Measurements from ENCODE around the gene LPP.

LPP gene

DNA sequence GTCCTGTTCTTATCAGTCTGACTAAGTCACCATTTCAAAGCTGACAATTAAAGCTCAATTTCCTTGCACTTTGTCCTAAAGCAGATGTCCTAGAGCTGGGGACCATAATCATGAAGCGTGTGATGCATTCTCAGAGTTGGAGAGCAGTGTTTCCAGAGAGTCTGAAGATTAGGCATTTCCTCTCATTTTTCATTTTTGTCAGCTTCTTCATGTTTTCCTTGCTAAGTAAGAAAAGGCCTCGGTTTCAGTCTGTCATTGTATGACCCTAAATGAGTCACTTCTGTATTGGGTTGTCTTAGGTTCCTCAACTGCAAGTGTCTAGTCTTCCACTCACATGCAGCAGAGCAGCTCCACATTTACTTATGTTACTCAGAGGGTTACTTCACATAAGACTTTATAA, 760.6 kb downstream of the LPP start:
- Histone ChIP-seq H3K27ac (ENCODE audit: insufficient read depth, low read length, poor library complexity, severe bottlenecking) (no peak overlapping the region), H3K4me3 (ENCODE audit: insufficient read depth, low read depth, low read length, poor library complexity, severe bottlenecking) (no peak overlapping the region), H3K36me3 (ENCODE audit: control insufficient read depth, insufficient read depth, low read length) (no peaks in the 10 kb centered on the region), H3K27me3 (replicated peaks; ENCODE audit: control insufficient read depth, insufficient read depth, low read length, poor library complexity, severe bottlenecking) (no peaks in the 10 kb centered on the region), H3K9me3 (ENCODE audit: control insufficient read depth, low read length) (no peaks in the 10 kb centered on the region), H3K4me1 (ENCODE audit: control insufficient read depth, insufficient read depth, low read length, poor library complexity, severe bottlenecking) (peaks cover 7% of the 10 kb centered on the region)
- no peak for DNase-seq

DNA sequence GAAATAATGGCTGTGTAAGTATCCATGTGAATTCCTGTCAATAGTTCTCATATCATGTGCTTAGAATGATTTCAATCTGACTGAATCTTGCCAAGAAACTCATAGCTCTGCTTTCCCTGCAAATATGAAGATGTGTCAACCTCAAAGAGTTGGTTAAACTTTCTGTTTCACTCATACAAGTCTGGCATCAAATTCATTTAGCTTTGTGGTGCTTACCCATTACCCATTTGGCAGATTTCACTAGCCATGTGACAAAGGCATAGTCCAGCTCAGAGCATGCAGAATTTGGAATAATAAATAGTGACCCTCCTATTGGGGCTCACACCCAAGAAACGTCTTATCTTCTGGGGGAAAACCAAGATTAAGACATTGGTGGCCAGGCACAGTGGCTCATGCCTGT, 761.2 kb downstream of the LPP start:
- Histone ChIP-seq H3K4me3 (ENCODE audit: insufficient read depth, low read depth, low read length, poor library complexity, severe bottlenecking) (no peak overlapping the region), H3K27ac (ENCODE audit: insufficient read depth, low read length, poor library complexity, severe bottlenecking) (no peak overlapping the region), H3K36me3 (ENCODE audit: control insufficient read depth, insufficient read depth, low read length) (no peaks in the 10 kb centered on the region), H3K27me3 (replicated peaks; ENCODE audit: control insufficient read depth, insufficient read depth, low read length, poor library complexity, severe bottlenecking) (no peaks in the 10 kb centered on the region), H3K9me3 (ENCODE audit: control insufficient read depth, low read length) (no peaks in the 10 kb centered on the region), H3K4me1 (ENCODE audit: control insufficient read depth, insufficient read depth, low read length, poor library complexity, severe bottlenecking) (peaks cover 7% of the 10 kb centered on the region)
- no peak for DNase-seq

DNA sequence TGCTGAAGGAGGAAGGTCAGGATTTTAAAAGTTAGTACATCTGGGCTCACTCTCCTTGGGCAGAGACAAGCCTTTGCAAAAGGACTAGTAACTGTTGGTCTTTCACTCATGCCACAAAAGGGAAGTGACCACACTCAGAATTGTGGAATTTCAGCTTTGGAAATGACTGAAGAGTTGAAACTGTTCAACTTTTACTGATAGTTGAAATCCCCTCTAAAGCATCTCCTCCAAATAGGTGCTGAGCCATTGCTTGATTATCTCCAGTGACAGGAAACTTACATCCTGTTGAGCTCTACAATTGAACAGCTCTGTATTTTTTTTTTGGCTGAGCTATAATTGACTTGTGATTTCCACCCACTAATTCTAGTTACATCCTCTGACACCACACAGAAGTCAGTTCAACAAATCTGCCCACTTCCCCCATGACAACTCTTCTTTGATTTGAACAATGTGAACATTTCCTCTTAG, 763.0 kb downstream of the LPP start:
- no peak overlapping the region for H3K4me3 ChIP-seq (ENCODE audit: insufficient read depth, low read depth, low read length, poor library complexity, severe bottlenecking)
- no peak overlapping the region for H3K27ac ChIP-seq (ENCODE audit: insufficient read depth, low read length, poor library complexity, severe bottlenecking)
- peaks cover 7% of the 10 kb centered on the region for H3K4me1 ChIP-seq (ENCODE audit: control insufficient read depth, insufficient read depth, low read length, poor library complexity, severe bottlenecking)
- no peak for DNase-seq
- no peaks in the 10 kb centered on the region for H3K27me3 ChIP-seq (replicated peaks; ENCODE audit: control insufficient read depth, insufficient read depth, low read length, poor library complexity, severe bottlenecking)
- no peaks in the 10 kb centered on the region for H3K9me3 ChIP-seq (ENCODE audit: control insufficient read depth, low read length)
- H3K36me3 ChIP-seq (ENCODE audit: control insufficient read depth, insufficient read depth, low read length) = no peaks in the 10 kb centered on the region

DNA sequence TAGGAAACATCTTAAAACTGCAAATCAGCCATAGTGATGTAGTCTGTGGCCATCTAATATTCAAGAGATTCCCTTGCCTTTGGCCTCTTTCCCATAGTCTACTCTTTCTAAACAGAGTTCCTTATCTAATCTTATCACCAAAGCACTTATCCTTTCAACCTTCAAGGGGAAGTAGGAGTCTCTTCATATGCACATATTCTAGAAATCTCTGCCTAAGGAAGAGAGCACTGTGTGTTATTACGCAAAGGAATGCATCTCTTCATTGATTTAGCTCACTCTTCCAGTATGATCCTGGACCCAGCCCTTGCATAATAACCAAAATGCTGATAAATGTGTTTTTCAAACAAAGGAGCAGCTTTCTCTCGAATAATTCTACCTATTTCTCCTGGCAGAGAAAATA, 764.1 kb downstream of the LPP start:
- peaks cover 7% of the 10 kb centered on the region for H3K4me1 ChIP-seq (ENCODE audit: control insufficient read depth, insufficient read depth, low read length, poor library complexity, severe bottlenecking)

DNA sequence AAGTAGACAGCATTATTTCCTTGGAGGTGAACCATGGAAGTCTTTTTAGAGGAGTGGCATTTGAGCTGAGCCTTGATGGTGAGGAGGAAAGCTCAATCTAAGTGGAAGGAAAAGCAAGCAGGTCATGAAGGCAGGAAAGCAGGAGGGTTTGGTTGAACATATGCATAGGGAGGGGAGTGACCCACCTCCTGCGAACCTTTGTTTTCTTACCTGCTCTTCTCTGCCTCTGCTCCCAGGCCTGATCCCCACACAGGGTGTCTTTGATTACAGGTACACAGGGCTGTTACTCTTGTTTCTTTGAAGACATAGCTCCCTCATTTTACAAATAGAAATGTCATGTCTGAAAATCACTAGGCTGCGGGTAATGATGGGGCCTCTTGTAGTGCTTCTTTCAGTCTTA, 769.7 kb downstream of the LPP start:
- no peaks in the 10 kb centered on the region for H3K36me3 ChIP-seq (ENCODE audit: control insufficient read depth, insufficient read depth, low read length)
- H3K4me1 ChIP-seq (ENCODE audit: control insufficient read depth, insufficient read depth, low read length, poor library complexity, severe bottlenecking) = no peaks in the 10 kb centered on the region
- no peaks in the 10 kb centered on the region for H3K27me3 ChIP-seq (replicated peaks; ENCODE audit: control insufficient read depth, insufficient read depth, low read length, poor library complexity, severe bottlenecking)
- no peak overlapping the region for H3K4me3 ChIP-seq (ENCODE audit: insufficient read depth, low read depth, low read length, poor library complexity, severe bottlenecking)
- DNase-seq = no peak
- H3K9me3 ChIP-seq (ENCODE audit: control insufficient read depth, low read length) = no peaks in the 10 kb centered on the region
- H3K27ac ChIP-seq (ENCODE audit: insufficient read depth, low read length, poor library complexity, severe bottlenecking) = no peak overlapping the region

More for the DNA sequence above, 764.1 kb downstream of the LPP start:
- Histone ChIP-seq H3K27ac (ENCODE audit: insufficient read depth, low read length, poor library complexity, severe bottlenecking) (no peak overlapping the region), H3K9me3 (ENCODE audit: control insufficient read depth, low read length) (no peaks in the 10 kb centered on the region), H3K27me3 (replicated peaks; ENCODE audit: control insufficient read depth, insufficient read depth, low read length, poor library complexity, severe bottlenecking) (no peaks in the 10 kb centered on the region), H3K36me3 (ENCODE audit: control insufficient read depth, insufficient read depth, low read length) (no peaks in the 10 kb centered on the region), H3K4me3 (ENCODE audit: insufficient read depth, low read depth, low read length, poor library complexity, severe bottlenecking) (no peak overlapping the region)
- no peak for DNase-seq

DNA sequence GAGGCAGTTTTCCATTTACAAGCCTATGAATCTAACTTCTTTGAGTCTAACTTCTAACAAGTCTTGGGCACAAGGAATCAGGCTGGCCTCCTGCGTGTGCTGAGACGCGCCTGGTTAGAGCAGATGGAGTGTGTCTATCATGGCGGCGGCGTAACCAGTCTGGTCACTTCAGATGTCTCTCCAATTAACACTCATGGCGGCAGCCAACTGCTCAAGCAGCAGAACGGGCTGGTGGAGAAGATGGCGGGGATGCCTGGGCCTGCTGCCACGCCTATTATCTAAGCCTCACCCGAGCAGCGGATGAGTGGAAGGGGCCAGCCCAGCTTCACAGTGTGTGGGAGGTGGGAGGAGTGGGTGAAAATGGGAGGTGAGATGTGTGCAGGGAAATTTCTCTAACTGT, 771.4 kb downstream of the LPP start:
- Histone ChIP-seq H3K27me3 (replicated peaks; ENCODE audit: control insufficient read depth, insufficient read depth, low read length, poor library complexity, severe bottlenecking) (no peaks in the 10 kb centered on the region), H3K4me1 (ENCODE audit: control insufficient read depth, insufficient read depth, low read length, poor library complexity, severe bottlenecking) (no peaks in the 10 kb centered on the region), H3K27ac (ENCODE audit: insufficient read depth, low read length, poor library complexity, severe bottlenecking) (no peak overlapping the region), H3K9me3 (ENCODE audit: control insufficient read depth, low read length) (no peaks in the 10 kb centered on the region), H3K4me3 (ENCODE audit: insufficient read depth, low read depth, low read length, poor library complexity, severe bottlenecking) (no peak overlapping the region), H3K36me3 (ENCODE audit: control insufficient read depth, insufficient read depth, low read length) (no peaks in the 10 kb centered on the region)
- no peak for DNase-seq

DNA sequence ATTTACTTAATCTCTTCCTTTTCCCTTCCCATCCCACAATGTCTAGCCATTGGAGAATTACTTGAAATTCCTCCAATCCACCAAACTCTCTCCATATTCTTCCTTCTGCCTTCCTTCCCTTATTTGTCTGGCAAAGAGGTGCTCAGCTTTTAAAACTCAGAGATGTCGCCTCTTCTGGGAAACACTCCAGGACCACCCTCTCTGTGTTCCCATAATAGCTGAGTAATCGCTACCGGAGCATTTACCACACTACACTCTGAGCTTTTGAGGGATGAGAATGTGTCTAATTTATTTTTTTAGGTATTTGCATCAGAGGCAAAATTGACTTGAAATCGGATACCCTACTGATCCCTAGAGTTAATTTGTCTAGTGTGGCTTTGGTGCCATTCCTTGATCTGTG, 772.2 kb downstream of the LPP start:
- H3K4me3 ChIP-seq (ENCODE audit: insufficient read depth, low read depth, low read length, poor library complexity, severe bottlenecking) = no peak overlapping the region
- H3K36me3 ChIP-seq (ENCODE audit: control insufficient read depth, insufficient read depth, low read length) = no peaks in the 10 kb centered on the region
- no peaks in the 10 kb centered on the region for H3K4me1 ChIP-seq (ENCODE audit: control insufficient read depth, insufficient read depth, low read length, poor library complexity, severe bottlenecking)
- DNase-seq = no peak
- no peaks in the 10 kb centered on the region for H3K27me3 ChIP-seq (replicated peaks; ENCODE audit: control insufficient read depth, insufficient read depth, low read length, poor library complexity, severe bottlenecking)
- H3K27ac ChIP-seq (ENCODE audit: insufficient read depth, low read length, poor library complexity, severe bottlenecking) = no peak overlapping the region
- H3K9me3 ChIP-seq (ENCODE audit: control insufficient read depth, low read length) = no peaks in the 10 kb centered on the region

DNA sequence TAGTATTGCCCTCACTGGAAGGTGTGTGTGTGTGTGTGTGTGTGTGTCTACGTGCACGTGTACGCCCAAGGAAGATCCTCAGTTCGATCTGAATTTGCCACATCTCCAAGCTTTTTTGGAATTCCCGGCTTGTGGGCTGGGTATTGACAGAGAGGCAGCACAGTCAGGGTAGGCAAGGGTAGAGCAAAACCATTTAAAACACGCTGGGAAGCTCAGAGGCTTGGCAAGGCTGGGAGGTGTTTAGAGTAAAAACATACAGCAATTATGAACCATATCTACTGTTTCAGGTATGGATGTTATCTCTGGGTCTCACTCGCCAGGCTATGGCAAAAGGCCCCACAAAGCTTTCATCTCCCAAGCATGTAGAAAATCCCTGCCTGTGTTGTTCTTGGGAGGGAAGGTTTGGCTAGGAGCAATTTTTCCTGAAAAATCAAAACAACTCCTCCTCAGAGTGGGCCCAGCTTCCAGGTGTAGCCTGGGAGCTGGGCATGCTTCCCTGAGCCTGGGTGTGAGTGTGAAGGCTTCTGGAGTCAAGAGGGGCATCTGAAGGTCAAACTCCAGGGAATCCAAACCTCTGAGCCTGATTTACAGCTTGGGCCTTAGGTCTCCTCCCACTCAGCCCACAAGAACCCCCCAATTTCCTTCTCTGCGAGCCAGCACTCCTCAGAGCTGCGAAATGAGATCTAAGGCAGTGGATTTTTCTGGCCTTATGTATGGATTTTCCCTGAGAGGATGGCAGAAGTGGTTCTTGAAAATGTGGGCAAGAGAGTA, 773.0 kb downstream of the LPP start:
- H3K9me3 ChIP-seq (ENCODE audit: control insufficient read depth, low read length) = no peaks in the 10 kb centered on the region
- no peak for DNase-seq
- no peaks in the 10 kb centered on the region for H3K36me3 ChIP-seq (ENCODE audit: control insufficient read depth, insufficient read depth, low read length)
- H3K27me3 ChIP-seq (replicated peaks; ENCODE audit: control insufficient read depth, insufficient read depth, low read length, poor library complexity, severe bottlenecking) = no peaks in the 10 kb centered on the region
- no peaks in the 10 kb centered on the region for H3K4me1 ChIP-seq (ENCODE audit: control insufficient read depth, insufficient read depth, low read length, poor library complexity, severe bottlenecking)
- H3K4me3 ChIP-seq (ENCODE audit: insufficient read depth, low read depth, low read length, poor library complexity, severe bottlenecking) = no peak overlapping the region
- no peak overlapping the region for H3K27ac ChIP-seq (ENCODE audit: insufficient read depth, low read length, poor library complexity, severe bottlenecking)

DNA sequence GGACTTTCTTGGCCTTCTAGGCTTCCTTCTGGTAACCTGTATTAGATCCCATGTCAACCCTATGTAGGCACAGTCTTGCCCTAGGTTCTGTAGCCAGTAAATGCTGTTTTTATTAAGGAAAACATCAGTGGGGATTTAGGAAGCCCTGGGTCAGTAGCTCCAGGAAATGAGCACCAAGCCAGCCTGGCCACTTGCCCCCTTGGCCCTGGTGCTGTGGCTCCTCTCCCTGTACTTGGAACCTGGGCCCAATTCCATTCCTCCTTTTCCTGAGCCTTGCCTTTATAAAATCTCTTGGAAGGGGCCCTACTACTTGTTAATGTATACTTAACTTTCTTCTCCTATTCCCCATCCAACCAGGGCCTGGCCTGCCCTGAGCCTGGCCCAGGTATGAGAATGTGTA, 774.0 kb downstream of the LPP start:
- DNase-seq = no peak
- Histone ChIP-seq H3K9me3 (ENCODE audit: control insufficient read depth, low read length) (no peaks in the 10 kb centered on the region), H3K4me3 (ENCODE audit: insufficient read depth, low read depth, low read length, poor library complexity, severe bottlenecking) (no peak overlapping the region)

DNA sequence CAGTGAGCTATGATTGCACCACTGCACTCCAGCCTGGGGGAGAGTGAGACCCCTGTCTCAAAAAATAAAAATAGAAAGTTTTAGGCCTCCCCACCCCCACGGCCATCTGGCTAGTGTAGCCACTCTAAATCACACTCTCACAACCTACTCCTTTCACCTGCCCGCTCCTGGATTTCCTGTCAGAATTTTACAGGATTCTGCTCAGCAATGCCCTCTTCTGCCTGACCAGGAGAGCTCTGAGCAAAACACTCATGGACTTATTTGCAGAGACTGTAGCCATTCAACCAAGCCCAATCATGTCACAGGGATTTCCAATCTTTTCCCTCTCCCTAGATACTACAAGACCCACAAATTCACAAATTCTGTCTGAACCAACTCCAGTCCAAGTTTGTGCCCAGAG, 775.2 kb downstream of the LPP start:
- Histone ChIP-seq H3K27ac (ENCODE audit: insufficient read depth, low read length, poor library complexity, severe bottlenecking) (no peak overlapping the region), H3K4me3 (ENCODE audit: insufficient read depth, low read depth, low read length, poor library complexity, severe bottlenecking) (no peak overlapping the region), H3K36me3 (ENCODE audit: control insufficient read depth, insufficient read depth, low read length) (no peaks in the 10 kb centered on the region), H3K4me1 (ENCODE audit: control insufficient read depth, insufficient read depth, low read length, poor library complexity, severe bottlenecking) (no peaks in the 10 kb centered on the region), H3K27me3 (replicated peaks; ENCODE audit: control insufficient read depth, insufficient read depth, low read length, poor library complexity, severe bottlenecking) (no peaks in the 10 kb centered on the region), H3K9me3 (ENCODE audit: control insufficient read depth, low read length) (no peaks in the 10 kb centered on the region)
- no peak for DNase-seq

More for the DNA sequence above, 774.0 kb downstream of the LPP start:
- Histone ChIP-seq H3K36me3 (ENCODE audit: control insufficient read depth, insufficient read depth, low read length) (no peaks in the 10 kb centered on the region), H3K27ac (ENCODE audit: insufficient read depth, low read length, poor library complexity, severe bottlenecking) (no peak overlapping the region), H3K4me1 (ENCODE audit: control insufficient read depth, insufficient read depth, low read length, poor library complexity, severe bottlenecking) (no peaks in the 10 kb centered on the region), H3K27me3 (replicated peaks; ENCODE audit: control insufficient read depth, insufficient read depth, low read length, poor library complexity, severe bottlenecking) (no peaks in the 10 kb centered on the region)
